Right renal cortex interstitium (tissue), 3 donors: Measurements from ENCODE around the gene TNFSF12. TPM values are rescaled to one million over a fixed set of nuclear protein-coding genes. Genes with fewer than 3 reads are reported as not detected.

Source experiments
- DNase-seq, 3 donors: peaks; one replicate each; pipeline ENCODE4 v3.0.0-alpha.2; 2013; ENCODE audit warnings: low read depth in 3 of 3, low spot score in 2 of 3
- polyA plus RNA-seq, 3 donors: library from polyadenylated mRNA; unstranded; fragments of 120-200 nt; gene quantifications; one replicate each; pipeline ENCODE4 v1.2.1, GENCODE V29; 2013; ENCODE audit not compliant: insufficient read length in 3 of 3

TNFSF12 gene
- polyA plus RNA-seq, 3 donors: 21.8 to 24.1 (median 22.3) TPM

- no peak for DNase-seq
Measured at GRCh38 chr17:7563115-7563869, 14.4 kb downstream of the TNFSF12 start.

GRCh38 chr17:7569571-7569970, 20.7 kb downstream of the TNFSF12 start:
- no peak for DNase-seq

GRCh38 chr17:7570351-7570750, 21.5 kb downstream of the TNFSF12 start:
- no peak for DNase-seq

- DNase-seq: peak in 1 of 3 donors; percentile 96
Measured at GRCh38 chr17:7572338-7572587, 23.4 kb downstream of the TNFSF12 start.

GRCh38 chr17:7572588-7573323, 23.9 kb downstream of the TNFSF12 start:
- peak in 2 of 3 donors; percentile 96 to 98 for DNase-seq

GRCh38 chr17:7573324-7574080, 24.6 kb downstream of the TNFSF12 start:
- DNase-seq: peak in 2 of 3 donors; percentile 65 to 77

GRCh38 chr17:7574176-7574953, 25.5 kb downstream of the TNFSF12 start:
- DNase-seq: no peak

GRCh38 chr17:7575481-7575883, 26.6 kb downstream of the TNFSF12 start:
- DNase-seq: no peak

GRCh38 chr17:7575959-7576358, 27.1 kb downstream of the TNFSF12 start:
- DNase-seq: no peak

- no peak for DNase-seq
Measured at GRCh38 chr17:7576432-7576937, 27.6 kb downstream of the TNFSF12 start.

- no peak for DNase-seq
Measured at GRCh38 chr17:7577327-7578199, 28.7 kb downstream of the TNFSF12 start.

GRCh38 chr17:7579001-7579833, 30.4 kb downstream of the TNFSF12 start, which contains the start of gene CD68:
Gene CD68, plus strand, starts transcription at chr17:7579638. Its CDS starts 40 bp downstream, at chr17:7579678.
- no peak for DNase-seq

- DNase-seq: no peak
Measured at GRCh38 chr17:7579834-7580603, 31.2 kb downstream of the TNFSF12 start.

- no peak for DNase-seq
Measured at GRCh38 chr17:7580604-7581575, 32.0 kb downstream of the TNFSF12 start.

GRCh38 chr17:7582396-7583252, 33.8 kb downstream of the TNFSF12 start:
- no peak for DNase-seq
